Neural cell (in vitro differentiated cells): ENCODE measurements around the gene EGFL7. TPM values are rescaled to one million over a fixed set of nuclear protein-coding genes. Genes with fewer than 3 reads are reported as not detected.

Source experiments
- H2AFZ ChIP-seq: fragments of 200-600, 300-800 bp; sonication (generic), shearing (Covaris generic); 2 replicates; pipeline ENCODE4 v1.6.0; 2014; ENCODE audit warnings: low read depth, mild to moderate bottlenecking, antibody characterized with exemption, low read length, moderate library complexity
- H3F3A ChIP-seq: fragments of 200-600 bp; shearing (Covaris generic); 2 replicates; pipeline ENCODE4 v1.6.1; 2016; ENCODE audit warnings: mild to moderate bottlenecking, moderate library complexity, mixed read lengths, antibody characterized with exemption, low read length; ENCODE audit not compliant: insufficient read depth, poor library complexity, severe bottlenecking
- H3K27ac ChIP-seq: fragments of 200-600, 300-800 bp; sonication (generic), shearing (Covaris generic); 2 replicates; pipeline ENCODE4 v1.5.1; 2014; ENCODE audit warnings: mild to moderate bottlenecking, low read length, moderate library complexity
- H3K27me3 ChIP-seq: fragments of 300-800, 200-600 bp; sonication (generic), shearing (Covaris generic); 2 replicates; pipeline ENCODE4 v1.6.0; 2014; ENCODE audit warnings: mild to moderate bottlenecking, low read depth, low read length, moderate library complexity; ENCODE audit not compliant: insufficient read depth
- H3K36me3 ChIP-seq: fragments of 300-800, 200-600 bp; sonication (generic), shearing (Covaris generic); 2 replicates; pipeline ENCODE4 v1.5.1; 2014; ENCODE audit warnings: mild to moderate bottlenecking, antibody characterized with exemption, low read length, moderate library complexity; ENCODE audit not compliant: insufficient read depth
- H3K4me2 ChIP-seq: fragments of 300-800, 200-600 bp; sonication (generic), shearing (Covaris generic); 2 replicates; pipeline ENCODE4 v1.6.0; 2014; ENCODE audit warnings: mild to moderate bottlenecking, low read length
- H3K4me3 ChIP-seq: fragments of 300-800, 200-600 bp; sonication (generic), shearing (Covaris generic); 2 replicates; pipeline ENCODE4 v1.5.1; 2014; ENCODE audit warnings: mild to moderate bottlenecking, low read length, moderate library complexity
- H3K79me2 ChIP-seq: fragments of 200-600 bp; shearing (Covaris generic); replicated peaks from 2 replicates; pipeline ENCODE4 v1.6.0; 2014; ENCODE audit warnings: mild to moderate bottlenecking, low read length, moderate library complexity; ENCODE audit not compliant: insufficient read depth
- H3K9ac ChIP-seq: fragments of 300-800, 200-600 bp; sonication (generic), shearing (Covaris generic); 2 replicates; pipeline ENCODE4 v1.6.1; 2016; ENCODE audit warnings: mild to moderate bottlenecking, low read length, mixed read lengths
- H3K9me2 ChIP-seq: fragments of 200-600 bp; shearing (Covaris generic); 2 replicates; pipeline ENCODE4 v1.6.1; 2016; ENCODE audit warnings: mild to moderate bottlenecking, low read length, mixed read lengths; ENCODE audit not compliant: insufficient read depth
- H3K9me3 ChIP-seq: fragments of 200-600, 300-800 bp; sonication (generic), shearing (Covaris generic); 2 replicates; pipeline ENCODE4 v1.6.1; 2016; ENCODE audit warnings: mild to moderate bottlenecking, mixed run types, low read length, moderate library complexity, mixed read lengths
- H4K20me1 ChIP-seq: fragments of 200-600 bp; shearing (Covaris generic); 2 replicates; pipeline ENCODE4 v1.6.1; 2016; ENCODE audit warnings: mild to moderate bottlenecking, mixed run types; ENCODE audit not compliant: insufficient read depth
- CTCF ChIP-seq: fragments of 450-650 bp; IDR thresholded peaks from 2 replicates; pipeline ENCODE4 v1.5.1; 2014; ENCODE audit warnings: antibody characterized with exemption, mild to moderate bottlenecking, moderate library complexity; ENCODE audit not compliant: poor library complexity, severe bottlenecking
- EP300 ChIP-seq: fragments of 450-650 bp; conservative IDR thresholded peaks from 2 replicates; pipeline ENCODE4 v1.6.1; 2014; ENCODE audit warnings: antibody characterized with exemption, mild to moderate bottlenecking, moderate library complexity; ENCODE audit not compliant: poor library complexity, severe bottlenecking
- EZH2 ChIP-seq: fragments of 200-600, 300-800 bp; shearing (Covaris generic), sonication (generic); IDR thresholded peaks from 2 replicates; pipeline ENCODE4 v1.6.1; 2014; ENCODE audit warnings: antibody characterized with exemption, low read length, borderline replicate concordance, mild to moderate bottlenecking; ENCODE audit not compliant: insufficient read depth, poor library complexity, severe bottlenecking
- MXI1 ChIP-seq: fragments of 450-650 bp; conservative IDR thresholded peaks from 2 replicates; pipeline ENCODE4 v1.6.1; 2014; ENCODE audit warnings: antibody characterized with exemption, mild to moderate bottlenecking; ENCODE audit not compliant: poor library complexity, severe bottlenecking
- POLR2AphosphoS5 ChIP-seq: IDR thresholded peaks from 2 replicates; pipeline ENCODE4 v1.6.1; 2012
- RAD21 ChIP-seq: fragments of 450-650 bp; conservative IDR thresholded peaks from 2 replicates; pipeline ENCODE4 v1.6.1; 2014; ENCODE audit warnings: antibody characterized with exemption, mild to moderate bottlenecking, moderate library complexity
- REST ChIP-seq: IDR thresholded peaks from 2 replicates; pipeline ENCODE4 v1.6.1; 2012; ENCODE audit warnings: borderline replicate concordance
- SMC3 ChIP-seq: fragments of 450-650 bp; conservative IDR thresholded peaks from 2 replicates; pipeline ENCODE4 v1.6.1; 2014; ENCODE audit warnings: antibody characterized with exemption, mild to moderate bottlenecking, moderate library complexity; ENCODE audit not compliant: poor library complexity
- TAF1 ChIP-seq: IDR thresholded peaks from 2 replicates; pipeline ENCODE4 v1.6.1; 2012; ENCODE audit warnings: low read depth
- polyA plus RNA-seq: library from polyadenylated mRNA; depleted of rRNA; stranded (reverse); fragments of >200 nt; gene quantifications from 2 replicates; pipeline ENCODE4 v1.2.3, GENCODE V29; 2014

Gene EGFL7
- polyA plus RNA-seq, 1 donor from 2014 or later: 12.5 TPM

GRCh38 chr9:136700304-136700703, 37.6 kb downstream of the EGFL7 start:
- H3K36me3 ChIP-seq: no peaks in the 10 kb centered on the region
- H2AFZ ChIP-seq: no peak overlapping the region
- no peaks in the 10 kb centered on the region for H3F3A ChIP-seq
- no peak overlapping the region for H3K9ac ChIP-seq
- H3K9me3 ChIP-seq: no peaks in the 10 kb centered on the region
- no peaks in the 10 kb centered on the region for H3K79me2 ChIP-seq
- no peaks in the 10 kb centered on the region for H3K27me3 ChIP-seq
- no peak overlapping the region for H3K4me2 ChIP-seq
- no peak overlapping the region for H3K27ac ChIP-seq
- H3K4me3 ChIP-seq: no peak overlapping the region
- no peaks in the 10 kb centered on the region for H4K20me1 ChIP-seq
- no peak for TF ChIP-seq POLR2AphosphoS5
- no peak for TF ChIP-seq EZH2
- no peak for TF ChIP-seq SMC3
- no peak for TF ChIP-seq TAF1
- TF ChIP-seq CTCF: no peak
- TF ChIP-seq EP300: no peak
- no peak for TF ChIP-seq RAD21
- TF ChIP-seq REST: no peak
- no peak for TF ChIP-seq MXI1
- no peaks in the 10 kb centered on the region for H3K9me2 ChIP-seq

GRCh38 chr9:136700959-136701667, 38.4 kb downstream of the EGFL7 start:
- TF ChIP-seq EP300 (no peak), EZH2 (no peak), TAF1 (no peak), REST (no peak)
- Histone ChIP-seq H3K4me3 (no peak overlapping the region), H3F3A (no peaks in the 10 kb centered on the region), H3K9me2 (no peaks in the 10 kb centered on the region), H3K4me2 (no peak overlapping the region), H3K36me3 (no peaks in the 10 kb centered on the region), H2AFZ (no peak overlapping the region), H3K79me2 (no peaks in the 10 kb centered on the region), H3K9me3 (no peaks in the 10 kb centered on the region), H3K9ac (no peak overlapping the region), H4K20me1 (no peaks in the 10 kb centered on the region), H3K27ac (no peak overlapping the region), H3K27me3 (no peaks in the 10 kb centered on the region)
